ENCODE results near the gene ZNF132.
"Not testable (repeated sequence)": the region's sequence is repeated elsewhere in the genome, so short reads cannot be mapped to it uniquely, and the experiment has no call there.

Gene ZNF132

DNA sequence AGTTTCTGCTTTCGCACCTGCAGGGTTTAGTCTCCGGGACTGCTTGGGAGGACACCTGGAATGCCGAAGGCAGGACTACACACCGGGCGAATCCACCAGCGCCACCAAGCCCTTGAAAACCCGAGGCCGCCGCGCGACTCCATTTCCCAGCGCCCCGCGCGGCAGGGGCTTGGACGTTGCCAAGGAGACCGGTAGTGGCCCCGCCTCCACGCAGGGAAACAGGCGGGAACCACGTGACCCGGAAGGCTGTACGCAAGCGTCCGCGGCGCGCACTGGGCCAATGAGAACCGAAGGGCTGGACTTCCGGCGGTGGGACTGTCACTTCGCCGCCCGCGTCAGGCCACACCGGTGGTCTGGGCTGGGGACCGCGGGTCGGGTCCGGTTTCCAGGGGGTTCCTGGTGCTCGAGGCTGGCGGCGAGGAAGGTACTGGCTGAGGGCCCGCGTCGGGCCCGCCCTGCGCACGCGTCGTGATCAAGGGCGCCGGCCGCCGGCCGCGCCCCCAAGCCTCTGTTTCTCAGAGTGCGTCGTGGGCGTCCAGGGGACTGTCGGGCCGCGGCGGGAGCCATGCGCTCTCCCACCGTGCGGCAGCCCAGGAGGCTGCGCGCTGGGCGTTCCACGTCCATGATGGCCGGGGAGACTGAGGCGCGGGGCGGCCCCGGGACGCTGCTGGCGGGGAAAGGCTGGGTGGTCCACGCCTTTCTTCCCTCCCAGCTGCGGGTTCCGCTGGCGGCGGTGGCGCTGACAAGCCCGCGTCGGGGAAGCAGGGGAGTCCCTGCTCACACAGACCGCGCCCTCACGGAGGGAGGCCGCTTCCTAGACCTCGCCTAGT, 27.0 kb upstream of the ZNF132 start, which contains the start of gene ZNF324:
Gene ZNF324 (plus strand): TSS at position 321 of the 830 bp plus-strand sequence. CDS start 2,106 bp downstream, outside the sequence.
- peak; percentile 96 to 98 for DNase-seq

DNA sequence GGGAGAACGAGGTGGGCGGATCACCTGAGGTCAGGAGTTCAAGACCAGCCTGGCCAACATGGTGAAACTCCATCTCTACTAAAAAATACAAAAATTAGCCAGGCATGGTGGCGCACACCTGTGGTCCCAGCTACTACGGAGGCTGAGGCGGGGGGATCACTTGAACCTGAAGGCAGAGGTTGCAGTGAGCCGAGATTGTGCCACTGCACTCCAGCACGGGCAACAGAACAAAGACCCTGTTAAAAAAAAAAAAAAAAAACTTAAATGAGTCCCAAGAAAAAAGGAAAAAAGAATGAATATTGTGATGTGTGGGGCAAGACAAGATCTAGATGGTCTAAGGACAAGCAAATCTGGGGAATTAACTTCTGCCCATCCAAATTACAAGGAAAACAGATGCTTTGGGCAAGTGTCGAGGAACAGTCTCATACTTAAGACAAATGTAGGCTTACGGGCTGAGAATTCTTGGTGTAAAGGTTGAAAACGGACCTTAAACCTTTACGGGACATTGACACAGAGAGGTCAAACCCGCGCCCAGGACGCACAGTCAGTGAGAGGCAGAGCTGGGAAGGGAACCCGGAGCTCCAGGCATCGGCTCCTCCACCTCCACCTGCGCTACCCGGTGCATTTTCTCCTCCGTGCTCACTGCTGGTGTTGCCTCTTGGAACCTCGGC, 26.3 kb upstream of the ZNF132 start:
- DNase-seq = no peak

DNA sequence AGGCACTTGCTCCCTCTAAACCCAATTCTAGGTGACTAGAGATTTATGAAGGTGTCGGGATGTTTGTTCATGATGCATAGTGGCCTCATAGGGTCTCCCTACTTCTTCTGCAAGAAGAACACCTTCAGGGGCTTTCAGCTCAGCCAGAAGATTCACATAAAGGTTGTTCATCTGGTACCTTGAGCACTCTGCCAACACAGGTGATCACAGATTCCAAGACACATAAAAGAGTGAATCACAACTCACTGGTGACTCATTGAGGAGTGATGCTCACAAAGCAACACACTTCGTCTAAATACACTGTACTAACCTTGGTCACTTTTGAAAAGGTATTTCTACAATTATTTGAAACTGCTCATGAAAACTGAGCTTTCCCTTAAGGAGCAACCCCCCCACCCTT, 20.1 kb upstream of the ZNF132 start:
- DNase-seq = no peak

DNA sequence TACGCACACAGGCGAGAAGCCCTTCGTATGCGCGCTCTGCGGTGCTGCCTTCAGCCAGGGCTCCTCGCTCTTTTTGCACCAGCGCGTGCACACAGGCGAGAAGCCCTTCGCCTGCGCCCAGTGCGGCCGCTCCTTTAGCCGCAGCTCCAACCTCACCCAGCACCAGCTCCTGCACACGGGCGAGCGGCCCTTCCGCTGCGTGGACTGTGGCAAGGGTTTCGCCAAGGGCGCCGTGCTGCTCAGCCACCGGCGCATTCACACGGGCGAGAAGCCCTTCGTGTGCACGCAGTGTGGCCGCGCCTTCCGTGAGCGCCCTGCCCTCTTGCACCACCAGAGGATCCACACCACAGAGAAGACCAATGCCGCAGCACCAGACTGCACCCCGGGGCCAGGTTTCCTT, 16.2 kb upstream of the ZNF132 start:
- DNase-seq = no peak

DNA sequence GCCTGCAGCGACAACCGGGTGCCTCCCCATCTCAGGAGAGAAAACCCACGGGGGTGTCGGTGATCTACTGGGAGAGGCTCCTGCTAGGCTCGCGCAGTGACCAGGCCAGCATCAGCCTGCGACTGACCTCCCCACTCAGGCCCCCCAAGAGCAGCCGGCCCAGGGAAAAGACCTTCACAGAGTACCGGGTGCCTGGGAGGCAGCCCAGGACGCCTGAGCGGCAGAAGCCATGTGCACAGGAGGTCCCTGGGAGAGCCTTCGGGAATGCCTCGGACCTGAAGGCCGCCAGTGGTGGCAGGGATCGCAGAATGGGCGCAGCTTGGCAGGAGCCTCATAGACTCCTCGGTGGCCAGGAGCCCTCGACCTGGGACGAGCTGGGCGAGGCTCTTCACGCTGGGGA, 15.4 kb upstream of the ZNF132 start:
- no peak for DNase-seq

DNA sequence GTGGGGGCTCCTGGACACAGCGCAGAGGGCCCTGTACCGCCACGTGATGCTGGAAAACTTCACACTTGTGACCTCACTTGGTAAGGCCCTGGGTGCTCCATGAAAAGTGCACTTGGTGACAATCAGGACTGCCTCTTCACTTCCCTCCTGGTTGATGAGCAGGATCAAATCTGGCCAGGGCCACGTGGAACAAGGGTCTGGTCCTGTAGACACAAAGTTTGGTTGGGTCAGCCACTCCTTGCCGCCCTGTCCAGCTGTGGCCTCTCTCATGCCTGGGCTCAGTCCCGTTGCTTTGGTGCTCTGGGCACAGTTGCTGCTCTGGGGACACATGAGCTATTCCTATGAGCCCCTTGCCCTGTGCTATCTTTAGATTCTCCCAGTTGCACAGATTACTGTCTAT, 13.8 kb upstream of the ZNF132 start:
- no peak for DNase-seq

DNA sequence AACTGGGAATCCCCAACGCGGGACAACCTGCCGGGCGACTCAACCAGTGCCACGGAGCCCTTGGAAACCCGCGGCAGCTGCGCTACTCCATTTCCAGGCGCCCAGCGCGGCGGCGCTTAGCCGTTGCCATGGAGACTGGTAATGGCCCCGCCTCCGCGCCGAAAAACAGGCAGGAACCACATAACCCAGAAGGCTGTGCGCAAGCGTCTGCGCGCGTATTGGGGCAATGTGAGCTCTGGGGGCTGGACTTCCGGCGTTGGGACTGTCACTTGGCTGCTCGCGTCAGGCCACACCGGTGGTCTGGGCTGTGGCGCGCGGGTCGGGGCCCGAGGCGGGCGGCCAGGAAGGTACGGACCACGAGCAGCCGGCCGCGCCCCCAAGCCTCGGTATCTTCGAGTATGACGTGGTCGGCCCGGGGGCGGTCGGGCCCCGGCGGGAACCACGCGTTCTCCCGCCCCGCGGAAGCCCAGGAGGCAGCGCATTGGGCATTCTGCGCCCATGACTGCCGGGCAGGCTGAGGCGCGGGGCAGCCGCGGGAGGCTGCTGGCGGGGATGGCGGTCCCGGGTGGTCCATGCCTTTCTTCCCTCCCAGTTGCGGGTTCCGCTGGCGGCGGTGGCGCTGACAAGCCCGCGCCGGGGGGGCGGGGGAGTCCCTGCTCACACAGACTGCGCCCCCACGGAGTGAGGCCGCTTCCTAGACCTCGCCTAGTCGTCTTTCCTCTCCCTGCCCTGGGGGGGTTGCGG, 11.6 kb upstream of the ZNF132 start, which contains the start of gene ZNF324B:
Gene ZNF324B (plus strand): TSS at position 265 of the 744 bp plus-strand sequence. CDS start 2,080 bp downstream, outside the sequence.
- DNase-seq = peak; percentile 93

DNA sequence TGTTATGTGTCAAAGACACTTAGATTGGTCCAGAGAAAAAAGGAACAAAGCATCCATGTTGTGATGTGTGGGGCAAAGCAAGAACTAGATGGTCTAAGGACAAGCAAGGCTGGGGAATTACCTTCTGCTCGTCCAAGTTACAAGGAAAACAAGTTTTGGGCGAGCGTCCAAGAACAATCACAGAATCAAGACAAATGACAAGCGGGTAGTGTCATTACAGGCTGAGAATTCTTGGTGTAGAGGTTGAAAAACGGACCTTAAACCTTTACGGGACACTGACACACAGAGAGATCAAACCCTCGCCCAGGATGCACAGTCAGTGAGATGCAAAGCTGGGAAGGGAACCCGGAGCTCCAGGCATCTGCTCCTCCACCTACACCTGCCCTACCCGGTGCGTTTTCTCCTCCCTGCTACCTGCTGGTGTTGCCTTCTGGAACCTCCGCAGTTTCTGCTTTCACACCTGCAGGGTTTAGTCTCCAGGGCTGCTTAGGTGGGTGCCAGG, 11.0 kb upstream of the ZNF132 start:
- no peak for DNase-seq

DNA sequence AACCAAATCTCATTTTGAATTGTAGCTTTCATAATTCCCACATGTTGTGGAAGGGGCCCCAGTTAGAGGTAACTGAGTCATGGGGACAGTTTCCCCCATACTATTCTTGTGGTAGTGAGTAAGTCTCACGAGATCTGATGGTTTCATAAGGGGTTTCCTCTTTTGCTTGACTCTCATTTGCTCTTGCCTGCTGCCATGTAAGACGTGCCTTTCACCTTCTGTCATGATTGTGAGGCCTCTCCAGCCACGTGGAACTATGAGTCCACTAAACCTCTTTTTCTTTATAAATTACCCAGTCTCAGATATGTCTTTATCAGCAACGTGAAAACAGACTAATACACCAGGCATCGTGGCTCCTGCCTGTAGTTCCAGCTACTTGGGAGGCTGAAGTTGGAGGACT, 10.0 kb upstream of the ZNF132 start:
- DNase-seq = not testable (repeated sequence)

DNA sequence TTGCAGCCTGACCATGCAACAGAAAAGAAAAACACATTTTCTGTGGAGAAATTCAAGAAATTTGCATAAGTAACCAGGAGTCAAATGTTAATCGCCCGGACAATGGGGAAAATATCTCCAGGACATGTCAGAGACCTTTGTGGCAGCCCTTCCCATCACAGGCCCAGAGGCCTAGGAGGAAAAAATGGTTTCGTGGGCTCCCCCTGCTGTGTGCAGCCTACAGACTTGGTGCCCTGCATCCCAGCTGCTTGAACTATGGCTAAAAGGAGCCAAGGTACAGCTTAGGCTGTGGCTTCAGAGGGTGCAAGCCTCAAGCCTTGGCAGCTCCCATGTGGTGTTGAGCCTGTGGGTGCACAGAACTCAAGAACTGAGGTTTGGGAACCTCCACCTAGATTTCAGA, 8.9 kb upstream of the ZNF132 start:
- DNase-seq = not testable (repeated sequence)

DNA sequence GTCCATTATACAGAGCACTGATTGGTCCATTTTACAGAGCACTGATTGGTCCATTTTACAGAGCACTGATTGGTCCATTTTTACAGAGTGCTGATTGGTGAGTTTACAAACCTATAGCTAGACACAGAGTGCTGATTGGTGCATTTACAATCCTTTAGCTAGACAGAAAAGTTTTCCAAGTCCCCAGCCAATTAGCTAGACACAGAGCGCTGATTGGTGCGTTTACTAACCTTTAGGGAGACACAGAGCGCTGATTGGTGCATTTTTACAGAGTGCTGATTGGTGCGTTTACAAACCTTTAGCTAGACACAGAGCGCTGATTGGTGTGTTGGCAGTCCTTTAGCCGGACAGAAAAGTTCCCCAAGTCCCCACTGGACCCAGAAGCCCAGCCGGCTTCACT, 3.0 kb upstream of the ZNF132 start:
- DNase-seq = not testable (repeated sequence)

DNA sequence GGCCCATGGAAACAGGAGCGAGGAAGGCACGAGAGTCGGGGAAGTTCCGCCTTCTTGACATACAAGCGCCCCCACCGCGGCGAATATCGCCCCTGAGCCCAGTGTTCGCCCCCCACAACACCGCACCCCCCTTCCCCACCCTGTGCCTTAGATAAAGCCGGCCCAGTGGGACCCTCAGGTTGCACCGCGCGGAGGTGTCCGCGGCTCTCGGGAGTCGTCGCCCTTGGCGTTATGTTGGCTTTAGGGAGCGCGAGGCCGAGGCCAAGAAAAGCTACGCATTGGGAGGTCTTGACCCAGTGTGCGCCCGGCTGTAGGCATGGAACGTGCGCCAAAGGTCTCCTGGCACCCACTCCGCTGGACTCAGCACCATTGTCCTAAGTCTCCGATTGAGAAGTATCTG, 603 bp upstream of the ZNF132 start:
- DNase-seq = no peak

DNA sequence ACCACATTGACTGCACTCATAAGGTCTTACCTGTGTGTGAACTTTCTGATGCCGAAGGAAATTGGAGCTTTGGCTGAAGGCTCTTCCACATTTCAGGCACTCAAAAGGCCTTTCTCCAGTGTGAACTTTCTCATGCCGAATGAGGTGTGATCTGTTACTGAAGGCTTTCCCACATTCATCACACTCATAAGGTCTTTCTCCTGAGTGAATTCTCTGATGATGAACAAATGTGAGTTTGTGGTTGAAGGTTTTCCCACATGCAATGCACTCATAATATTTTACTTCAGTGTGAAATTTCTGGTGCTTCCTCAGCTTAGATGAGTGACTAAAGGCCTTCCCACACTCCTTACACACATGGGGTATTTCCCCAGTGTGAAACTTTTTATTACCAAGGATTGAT, 5.7 kb downstream of the ZNF132 start:
- DNase-seq = no peak

DNA sequence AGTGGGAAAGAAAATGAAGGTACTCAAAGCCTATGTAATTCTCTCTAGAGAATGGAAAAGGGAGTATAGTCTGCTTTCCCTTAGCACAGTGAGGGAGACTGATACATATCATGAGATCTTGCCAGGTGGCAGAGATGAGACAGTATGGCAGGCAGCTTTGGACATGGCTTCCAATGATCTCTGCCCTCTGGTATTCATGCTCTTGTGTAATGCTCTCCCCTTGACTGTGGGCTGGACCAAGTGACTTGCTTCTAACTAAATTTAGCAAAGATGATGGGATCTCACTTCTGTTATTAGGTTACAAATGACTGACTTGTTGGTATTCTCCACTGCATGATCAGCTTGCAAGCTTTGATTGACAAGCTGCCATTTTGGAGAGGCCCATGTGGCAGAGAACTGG, 10.2 kb downstream of the ZNF132 start:
- no peak for DNase-seq

DNA sequence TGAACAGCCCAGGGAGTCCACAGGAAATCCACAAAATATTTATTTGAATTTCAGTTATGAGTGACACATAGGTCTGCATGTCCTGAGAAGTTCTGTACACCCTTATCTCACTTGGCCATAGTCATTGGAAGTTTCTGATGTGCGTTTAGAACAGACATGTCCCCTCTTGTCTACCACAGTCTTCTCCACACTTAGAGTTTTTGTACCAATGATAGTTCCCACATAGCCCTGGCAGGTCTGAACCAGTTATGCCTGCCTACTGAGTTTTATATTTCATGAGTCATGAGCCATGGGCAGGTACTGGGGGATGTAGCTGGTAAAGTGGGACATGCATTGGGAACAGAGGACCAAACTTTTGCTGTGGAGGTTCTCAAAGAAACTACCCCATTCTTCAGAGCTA, 11.3 kb downstream of the ZNF132 start:
- DNase-seq = no peak

DNA sequence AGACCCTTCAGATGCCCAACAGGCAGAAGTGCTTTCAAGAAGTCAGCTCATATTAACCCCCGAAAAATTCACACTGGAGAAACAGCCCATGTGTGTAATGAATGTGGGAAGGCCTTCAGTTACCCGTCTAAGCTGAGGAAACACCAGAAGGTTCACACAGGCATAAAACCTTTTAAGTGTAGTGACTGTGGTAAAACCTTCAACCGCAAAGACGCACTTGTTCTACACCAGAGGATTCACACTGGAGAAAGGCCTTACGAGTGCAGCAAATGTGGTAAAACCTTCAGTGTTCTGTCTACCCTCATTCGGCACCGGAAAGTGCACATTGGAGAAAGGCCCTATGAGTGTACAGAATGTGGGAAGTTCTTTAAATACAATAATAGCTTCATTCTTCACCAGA, 22.9 kb downstream of the ZNF132 start:
- no peak for DNase-seq

DNA sequence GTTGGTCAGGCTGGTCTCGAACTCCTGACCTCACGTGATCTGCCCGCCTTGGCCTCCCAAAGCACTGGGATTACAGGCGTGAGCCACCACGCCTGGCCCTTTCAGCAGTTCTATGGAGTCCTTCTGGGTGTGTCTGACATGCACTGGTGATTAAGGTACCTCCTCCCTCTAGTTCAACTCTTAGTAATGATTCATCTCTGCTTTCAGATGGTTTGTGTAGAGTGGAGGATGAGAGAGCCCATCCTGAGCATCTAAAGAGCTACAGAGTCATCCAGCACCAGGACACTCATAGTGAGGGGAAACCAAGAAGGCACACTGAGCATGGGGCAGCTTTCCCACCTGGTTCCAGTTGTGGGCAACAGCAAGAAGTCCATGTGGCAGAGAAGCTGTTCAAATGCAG, 23.3 kb downstream of the ZNF132 start:
- no peak for DNase-seq

DNA sequence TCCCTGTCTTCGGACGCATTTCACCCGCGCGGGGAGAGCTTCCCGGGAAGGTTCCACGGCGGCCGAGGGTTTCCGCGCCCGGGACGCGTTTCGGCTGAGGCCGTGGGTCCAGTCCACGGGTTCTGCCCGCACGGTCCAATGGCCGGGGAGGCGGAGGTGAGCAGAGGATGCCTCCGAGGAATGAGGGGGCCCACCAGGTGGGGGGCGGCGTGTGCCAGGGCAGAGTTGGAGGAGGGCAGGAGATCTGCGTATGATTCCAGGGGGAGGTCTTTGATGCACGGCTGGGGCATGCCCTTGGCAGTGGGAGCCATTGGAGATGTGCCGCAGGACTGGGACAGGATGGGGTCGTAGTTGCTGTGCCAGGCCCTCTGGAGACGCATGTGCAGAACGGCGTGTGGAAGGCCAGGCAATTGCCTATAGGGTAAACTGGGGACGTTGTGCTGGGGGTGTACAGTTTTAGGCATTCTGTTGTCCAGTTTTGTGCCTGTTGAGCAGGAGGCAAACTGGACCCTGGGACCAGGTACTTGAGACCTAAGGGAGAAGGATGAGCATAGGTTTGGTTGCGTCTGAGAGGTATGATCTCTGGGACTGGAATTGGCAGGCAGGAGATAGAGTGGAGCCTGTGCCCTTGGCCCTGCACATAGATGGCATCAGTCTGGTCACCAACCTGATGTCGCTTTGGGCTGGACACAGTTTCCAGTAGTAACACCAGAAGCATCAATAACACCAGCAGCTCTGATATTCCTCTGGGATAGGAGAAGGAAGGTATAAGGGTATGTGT, 30.8 kb downstream of the ZNF132 start:
- no peak for DNase-seq

DNA sequence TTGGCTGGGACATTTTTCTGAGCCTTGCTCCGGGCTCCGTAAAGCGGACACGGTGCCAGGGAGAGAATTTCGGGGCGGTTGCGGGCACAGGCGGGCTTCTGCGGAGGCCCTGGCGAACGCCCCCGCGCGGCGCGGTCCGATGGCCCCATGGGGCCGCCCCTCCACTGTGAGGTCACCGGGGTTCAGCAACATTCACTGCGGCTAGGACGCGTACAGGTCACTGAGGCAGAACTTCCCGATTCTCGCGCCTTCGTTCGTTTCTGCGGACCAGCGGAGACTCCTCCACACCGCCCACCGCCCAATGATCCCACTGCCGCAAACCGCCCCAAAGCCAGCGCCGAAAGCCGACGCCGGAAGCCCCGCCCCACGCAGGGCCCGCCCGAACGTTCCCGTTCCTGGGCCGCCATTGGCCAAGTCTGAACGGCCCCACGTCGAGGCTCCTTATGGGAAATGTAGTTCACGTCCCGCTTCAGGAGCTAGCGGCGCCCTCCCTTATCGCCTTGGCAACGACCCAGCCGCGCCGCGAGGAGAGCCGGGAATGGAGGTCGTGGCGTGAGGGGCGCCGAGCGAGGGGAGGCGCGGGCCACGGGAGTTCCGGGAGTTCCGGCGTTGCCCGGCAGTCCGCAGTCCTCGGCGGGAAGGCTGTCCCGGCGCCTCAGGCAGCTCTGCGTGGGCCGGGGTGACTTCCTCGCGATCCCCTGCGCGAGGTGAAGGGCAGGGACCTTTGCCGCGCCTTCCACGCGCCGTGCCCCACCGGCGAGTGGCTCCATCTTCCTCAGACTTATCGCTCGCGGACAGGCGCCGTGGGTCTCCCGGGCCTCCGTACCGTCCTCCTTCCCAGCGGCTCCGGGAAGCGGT, 31.6 kb downstream of the ZNF132 start, which contains the start of gene ZNF584:
Gene ZNF584 (plus strand): TSS at position 498 of the 858 bp plus-strand sequence. CDS start 499 bp downstream, outside the sequence.
- DNase-seq = peak; percentile 91 to 94

DNA sequence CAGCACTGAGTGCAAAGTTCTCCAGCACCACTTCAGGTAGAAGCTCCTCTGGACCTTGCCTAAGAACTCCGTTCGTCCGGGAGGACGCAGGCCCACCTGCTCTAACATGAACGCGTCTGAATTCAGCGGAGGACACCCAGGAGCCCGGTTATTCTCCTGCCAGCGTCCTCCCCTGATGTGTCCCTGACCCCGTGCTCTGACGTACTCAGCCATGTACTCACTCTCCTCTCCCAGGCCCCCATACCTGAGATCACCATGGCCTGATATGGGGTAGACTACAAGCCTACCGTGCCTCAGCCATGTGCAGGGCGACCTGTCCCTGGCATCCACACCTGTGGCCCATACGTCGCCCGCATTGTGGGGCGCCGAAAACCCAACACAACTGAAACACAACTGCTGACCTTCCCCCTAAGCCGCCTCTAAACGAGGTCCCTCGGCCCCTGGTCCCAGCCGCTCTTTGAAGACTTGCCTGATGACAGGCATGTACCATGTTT, 32.2 kb downstream of the ZNF132 start:
- no peak for DNase-seq
